Ovary (tissue), 9 donors: Measurements from ENCODE around the gene ABTB2. TPM values are rescaled to one million over a fixed set of nuclear protein-coding genes. Genes with fewer than 3 reads are reported as not detected.

Source experiments
- DNase-seq, 5 donors: peaks; one replicate each; pipeline ENCODE4 v3.0.0-alpha.2; 2019 to 2020
- H3K27ac ChIP-seq, 2 donors: fragments of 200-600 bp; one replicate each; pipeline versions ENCODE4 v1.5.1 to v1.8.0; 2019 to 2022
- H3K27me3 ChIP-seq: fragments of 200-600 bp; one replicate; pipeline ENCODE4 v1.8.0; 2022
- H3K36me3 ChIP-seq: fragments of 200-600 bp; sonication (generic); one replicate; pipeline ENCODE4 v1.5.1; 2019
- H3K4me1 ChIP-seq: one replicate; pipeline ENCODE4 v1.8.1; 2013; ENCODE audit warnings: mild to moderate bottlenecking, moderate library complexity; ENCODE audit not compliant: insufficient read depth
- H3K4me3 ChIP-seq: fragments of 200-600 bp; sonication (generic); one replicate; pipeline ENCODE4 v1.5.1; 2017
- H3K9me3 ChIP-seq, 2 donors: fragments of 200-600 bp in 1 of 2; sonication (generic) in 1 of 2; one replicate each; pipeline versions ENCODE4 v1.5.1 to v1.8.1; 2013 to 2019; ENCODE audit warnings: mild to moderate bottlenecking in 1 of 2, moderate library complexity in 1 of 2
- CTCF ChIP-seq, 3 donors: fragments of 450-650 bp in 2 of 3; fragments of 200-600 bp in 1 of 3; IDR thresholded peaks; one replicate each; pipeline versions ENCODE4 v1.5.1 to v1.8.0; 2016 to 2022; ENCODE audit warnings: antibody characterized with exemption in 3 of 3, mild to moderate bottlenecking in 1 of 3
- EP300 ChIP-seq: sonication (generic); formaldehyde crosslinking; IDR thresholded peaks from one replicate; pipeline ENCODE4 v1.6.1; 2017; ENCODE audit warnings: antibody characterized with exemption
- POLR2A ChIP-seq: fragments of 450-650 bp; IDR thresholded peaks from one replicate; pipeline ENCODE4 v1.6.1; 2017; ENCODE audit warnings: antibody characterized with exemption, mild to moderate bottlenecking, moderate library complexity
- WGBS, 3 donors: extraction: QIAGEN DNeasy Blood & Tissue Kit in 1 of 3; methylation state at CpG; one replicate each; pipeline versions ENCODE4 v1.1.5 to v1.1.7; 2013 to 2017; 5-methylcytosine and 5-hydroxymethylcytosine counted together
- intact Hi-C, 4 donors: fragments of 100-400 bp; cut with DNase I; formaldehyde crosslinking; loops; one replicate each; pipeline versions ENCODE4 v1.11.0 to v1.15.1; 2022 to 2023
- polyA plus RNA-seq, 2 donors: library from polyadenylated mRNA; stranded (reverse); fragments of 200-250 nt in 1 of 2; fragments of 350-450 nt in 1 of 2; fragmentation: Illumina TruSeq in 1 of 2; extraction: RNeasy Lipid Tissue Mini Kit (QIAGEN cat#74804) in 1 of 2; gene quantifications; one replicate each; pipeline ENCODE4 v1.2.3, GENCODE V29; 2013 to 2014
- total RNA-seq, 7 donors: library from RNA; depleted of rRNA in 2 of 7; stranded (reverse); fragments of >200 nt in 2 of 7; fragmentation: NEBNext Ultra II Directional in 3 of 7; extraction: Animal tissue kit (Norgen Biotek cat#: 25700) in 3 of 7; gene quantifications; one replicate each; pipeline versions ENCODE4 v1.1.0 to v1.2.4, GENCODE V29; 2016 to 2023
- donor health status: DM: no; HTN: no; CAD: no; lungs with moderate emphysema.
- donor health status: DM: no; HTN: no; CAD: no.
- donor health status: Bipolar disorder and iron deficiency.
- donor health status: DM: yes; HTN: yes; CAD: no.
- donor health status: DM: no; HTN: no; CAD: no.
- donor health status: DM: yes; HTN: yes; CAD: no.

The ABTB2 gene
- total and polyA plus RNA-seq, 9 donors: 1.2 to 7.2 (median 2.6) TPM

- TF ChIP-seq CTCF (IDR thresholded peaks at IDR 0.05) (no peak), EP300 (no peak), POLR2A (no peak)
- Histone ChIP-seq H3K9me3 (no peaks in the 10 kb centered on the region), H3K27me3 (no peaks in the 10 kb centered on the region), H3K36me3 (no peaks in the 10 kb centered on the region), H3K4me3 (no peak overlapping the region), H3K4me1 (no peaks in the 10 kb centered on the region), H3K27ac (no peak overlapping the region)
- no peak for DNase-seq
- WGBS, 3 donors: 71 to 77% (median 77%) methylated on average over 4 of the region's 4 CpGs
- intact Hi-C loops: no loop called here
Observed at GRCh38 chr11:34235189-34235588, 122.6 kb downstream of the ABTB2 start.

- 81 to 82% (median 82%) methylated on average over 9 of the region's 9 CpGs for WGBS, 3 donors
- intact Hi-C loops: no loop called here
Observed at GRCh38 chr11:34234086-34234740, 123.6 kb downstream of the ABTB2 start.

GRCh38 chr11:34233215-34233614 is 124.6 kb downstream of the ABTB2 start:
- H3K4me3 ChIP-seq: no peak overlapping the region
- no peak for DNase-seq
- no peaks in the 10 kb centered on the region for H3K4me1 ChIP-seq
- H3K27me3 ChIP-seq: no peaks in the 10 kb centered on the region
- 90 to 95% (median 95%) methylated on average over 2 of the region's 2 CpGs for whole genome bisulfite sequencing, 3 donors
- TF ChIP-seq POLR2A (no peak), EP300 (no peak), CTCF (IDR thresholded peaks at IDR 0.05) (no peak)
- intact Hi-C loops: no loop called here
- H3K36me3 ChIP-seq: no peaks in the 10 kb centered on the region
- no peak overlapping the region for H3K27ac ChIP-seq
- H3K9me3 ChIP-seq: no peaks in the 10 kb centered on the region

More at GRCh38 chr11:34234086-34234740, 123.6 kb downstream of the ABTB2 start:
- H3K27ac ChIP-seq: no peak overlapping the region
- H3K4me3 ChIP-seq: no peak overlapping the region
- TF ChIP-seq EP300 (no peak), POLR2A (no peak), CTCF (IDR thresholded peaks at IDR 0.05) (no peak)
- H3K36me3 ChIP-seq: no peaks in the 10 kb centered on the region
- H3K9me3 ChIP-seq: no peaks in the 10 kb centered on the region
- no peaks in the 10 kb centered on the region for H3K4me1 ChIP-seq
- no peaks in the 10 kb centered on the region for H3K27me3 ChIP-seq
- no peak for DNase-seq

- H3K36me3 ChIP-seq: no peaks in the 10 kb centered on the region
- H3K27me3 ChIP-seq: no peaks in the 10 kb centered on the region
- TF ChIP-seq EP300: no peak
- TF ChIP-seq CTCF (IDR thresholded peaks at IDR 0.05): no peak
- no peak for TF ChIP-seq POLR2A
- WGBS, 3 donors: 88 to 92% (median 91%) methylated on average over 4 of the region's 4 CpGs
- H3K9me3 ChIP-seq: no peaks in the 10 kb centered on the region
- DNase-seq: no peak
- no peak overlapping the region for H3K27ac ChIP-seq
- no peaks in the 10 kb centered on the region for H3K4me1 ChIP-seq
- H3K4me3 ChIP-seq: no peak overlapping the region
- intact Hi-C loops: no loop called here
Observed at GRCh38 chr11:34232807-34233206, 125.0 kb downstream of the ABTB2 start.
